Uterus (tissue), 4 donors: ENCODE results near the gene MTIF3. TPM values are rescaled to one million over a fixed set of nuclear protein-coding genes. Genes with fewer than 3 reads are reported as not detected.

ENCODE experiments used
- DNase-seq, 2 donors: peaks; one replicate each; pipeline ENCODE4 v3.0.0-alpha.2; 2019 to 2020
- H3K27ac ChIP-seq, 2 donors: fragments of 200-600 bp; sonication (generic); 1 replicate in 1 of 2; 2 replicates in 1 of 2; pipeline ENCODE4 v1.5.1; 2016 to 2018
- H3K27me3 ChIP-seq, 2 donors: fragments of 200-600 bp; sonication (generic); one replicate each; pipeline ENCODE4 v1.5.1; 2018 to 2019; ENCODE audit warnings: control low read depth in 1 of 2
- H3K36me3 ChIP-seq, 2 donors: fragments of 200-600 bp; sonication (generic); one replicate each; pipeline ENCODE4 v1.5.1; 2019; ENCODE audit warnings: control low read depth in 1 of 2
- H3K4me1 ChIP-seq, 2 donors: fragments of 200-600 bp; sonication (generic); one replicate each; pipeline ENCODE4 v1.5.1; 2018 to 2019; ENCODE audit warnings: control low read depth in 1 of 2
- H3K4me3 ChIP-seq, 2 donors: fragments of 200-600 bp; sonication (generic); 1 replicate in 1 of 2; 2 replicates in 1 of 2; pipeline ENCODE4 v1.5.1; 2018 to 2019; ENCODE audit warnings: mild to moderate bottlenecking in 1 of 2
- H3K9me3 ChIP-seq, 2 donors: fragments of 200-600 bp; sonication (generic); one replicate each; pipeline ENCODE4 v1.5.1; 2019; ENCODE audit warnings: control low read depth in 1 of 2
- CTCF ChIP-seq, 4 experiments: fragments of 200-600 bp in 2 of 4; fragments of 450-650 bp in 2 of 4; sonication (generic) in 2 of 4; IDR thresholded peaks; one replicate each; pipeline ENCODE4 v1.5.1; 2016 to 2019; ENCODE audit warnings: antibody characterized with exemption in 4 of 4, mild to moderate bottlenecking in 2 of 4, moderate library complexity in 1 of 4
- POLR2A ChIP-seq, 2 donors: fragments of 450-650 bp; IDR thresholded peaks; one replicate each; pipeline ENCODE4 v1.6.1; 2016; ENCODE audit warnings: antibody characterized with exemption in 2 of 2, mild to moderate bottlenecking in 1 of 2, moderate library complexity in 1 of 2
- intact Hi-C: fragments of 100-400 bp; cut with DNase I; formaldehyde crosslinking; loops from one replicate; pipeline ENCODE4 v1.15.1; 2023; ENCODE audit warnings: low total_unique reads
- total RNA-seq, 4 donors: library from RNA; depleted of rRNA in 3 of 4; stranded (reverse); fragments of >200 nt in 3 of 4; gene quantifications; one replicate each; pipeline versions ENCODE4 v1.1.0 to v1.2.4, GENCODE V29; 2014 to 2023
- donor health status: DM: yes; HTN: yes; CAD: no.

MTIF3 gene
- total RNA-seq, 4 donors from 2014 or later = 14.6 to 102 (median 40.0) TPM

DNA sequence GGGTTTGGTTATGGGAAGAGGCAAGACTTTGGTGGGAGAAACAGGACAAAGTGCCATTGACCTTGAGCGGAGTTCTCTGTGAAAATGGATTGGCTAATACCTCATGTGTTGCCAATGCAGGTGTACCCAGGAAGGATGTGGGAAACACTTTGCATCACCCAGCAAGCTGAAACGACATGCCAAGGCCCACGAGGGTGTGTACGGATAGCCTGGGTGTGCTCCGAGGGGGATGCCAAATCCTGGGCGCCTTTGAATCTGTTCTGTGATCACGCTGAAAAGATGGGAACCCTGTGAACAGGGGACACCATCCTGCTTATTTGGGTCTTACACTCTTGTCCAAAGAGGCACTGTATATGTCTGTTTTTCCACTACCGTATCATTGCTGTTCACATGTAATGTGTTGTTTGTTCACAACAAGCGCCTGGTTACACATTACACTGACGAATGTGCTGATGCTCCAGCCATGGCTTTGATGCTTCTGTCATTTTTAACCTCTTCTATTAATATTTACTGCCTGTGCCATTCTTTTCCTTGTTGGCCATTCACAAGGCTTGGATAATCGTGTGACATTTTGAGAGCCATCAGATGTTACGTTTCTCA, 17.7 kb downstream of the MTIF3 start:
- DNase-seq = no peak
- intact Hi-C loops = no loop called here
- no peak overlapping the region for H3K27ac ChIP-seq
- no peaks in the 10 kb centered on the region for H3K4me1 ChIP-seq
- H3K9me3 ChIP-seq = no peaks in the 10 kb centered on the region
- no peaks in the 10 kb centered on the region for H3K27me3 ChIP-seq
- TF ChIP-seq CTCF (IDR thresholded peaks at IDR 0.05) = no peak
- no peak overlapping the region for H3K4me3 ChIP-seq
- H3K36me3 ChIP-seq = no peaks in the 10 kb centered on the region

DNA sequence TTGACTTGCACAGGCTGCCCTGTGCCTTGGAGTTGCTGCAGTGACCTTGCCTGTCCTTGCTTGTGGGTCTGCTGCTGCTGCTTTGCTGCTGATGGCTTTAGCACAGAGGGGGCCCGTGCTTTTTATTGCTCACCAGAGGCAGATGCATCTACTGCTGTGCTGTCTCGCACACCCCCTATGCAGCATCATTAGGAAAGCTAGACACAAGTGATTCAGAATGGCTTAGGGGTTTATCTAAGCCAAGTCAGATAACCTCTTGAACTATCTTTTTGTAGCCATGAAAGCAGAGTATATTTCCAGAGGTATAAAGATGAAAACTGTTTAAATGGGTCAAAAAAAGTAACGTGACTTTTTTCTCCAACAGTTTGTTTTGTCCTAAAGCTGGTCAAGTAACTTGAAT, 18.2 kb downstream of the MTIF3 start:
- Histone ChIP-seq H3K4me3 (no peak overlapping the region), H3K9me3 (no peaks in the 10 kb centered on the region), H3K36me3 (no peaks in the 10 kb centered on the region), H3K27ac (no peak overlapping the region), H3K27me3 (no peaks in the 10 kb centered on the region), H3K4me1 (peaks cover 0 to 1% of the 10 kb centered on the region in 2 donors)
- no peak for DNase-seq
- TF ChIP-seq POLR2A (IDR thresholded peaks at IDR 0.05) (no peak), CTCF (IDR thresholded peaks at IDR 0.05) (no peak)
- intact Hi-C loops = no loop called here

DNA sequence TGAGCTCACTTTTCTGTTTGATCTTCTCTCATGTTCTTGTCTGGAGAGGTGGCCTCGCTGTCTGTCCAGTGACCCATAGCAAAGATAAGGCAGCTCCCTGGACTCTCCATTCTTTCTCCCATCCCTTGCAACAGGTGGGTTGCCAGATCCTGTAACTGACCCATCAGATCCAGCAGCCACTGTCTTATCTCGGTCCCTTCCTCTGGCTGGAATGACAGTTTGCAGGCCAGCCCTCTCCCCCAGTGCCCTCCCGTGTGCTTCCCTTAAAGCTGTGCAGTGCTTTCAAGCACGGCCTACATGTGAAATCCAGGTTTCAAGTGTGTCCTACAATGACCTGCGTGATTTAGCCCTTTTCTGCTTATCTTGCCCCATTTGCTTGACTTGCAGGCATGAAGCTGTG, 22.2 kb downstream of the MTIF3 start:
- Histone ChIP-seq H3K36me3 (no peaks in the 10 kb centered on the region), H3K4me1 (peaks cover 0 to 12% of the 10 kb centered on the region in 2 donors), H3K27me3 (no peaks in the 10 kb centered on the region), H3K4me3 (no peak overlapping the region), H3K27ac (no peak overlapping the region), H3K9me3 (no peaks in the 10 kb centered on the region)
- no peak for DNase-seq
- TF ChIP-seq CTCF (IDR thresholded peaks at IDR 0.05) = no peak
- TF ChIP-seq POLR2A (IDR thresholded peaks at IDR 0.05) = no peak
- intact Hi-C loops = no loop called here

GRCh38 chr13:27427641-27428040, 22.7 kb downstream of the MTIF3 start:
- Histone ChIP-seq H3K4me3 (no peak overlapping the region), H3K27ac (no peak overlapping the region), H3K4me1 (peaks cover 0 to 12% of the 10 kb centered on the region in 2 donors), H3K9me3 (no peaks in the 10 kb centered on the region), H3K27me3 (no peaks in the 10 kb centered on the region), H3K36me3 (no peaks in the 10 kb centered on the region)
- TF ChIP-seq CTCF (IDR thresholded peaks at IDR 0.05) (no peak), POLR2A (IDR thresholded peaks at IDR 0.05) (no peak)
- no peak for DNase-seq
- intact Hi-C loops = no loop called here

DNA sequence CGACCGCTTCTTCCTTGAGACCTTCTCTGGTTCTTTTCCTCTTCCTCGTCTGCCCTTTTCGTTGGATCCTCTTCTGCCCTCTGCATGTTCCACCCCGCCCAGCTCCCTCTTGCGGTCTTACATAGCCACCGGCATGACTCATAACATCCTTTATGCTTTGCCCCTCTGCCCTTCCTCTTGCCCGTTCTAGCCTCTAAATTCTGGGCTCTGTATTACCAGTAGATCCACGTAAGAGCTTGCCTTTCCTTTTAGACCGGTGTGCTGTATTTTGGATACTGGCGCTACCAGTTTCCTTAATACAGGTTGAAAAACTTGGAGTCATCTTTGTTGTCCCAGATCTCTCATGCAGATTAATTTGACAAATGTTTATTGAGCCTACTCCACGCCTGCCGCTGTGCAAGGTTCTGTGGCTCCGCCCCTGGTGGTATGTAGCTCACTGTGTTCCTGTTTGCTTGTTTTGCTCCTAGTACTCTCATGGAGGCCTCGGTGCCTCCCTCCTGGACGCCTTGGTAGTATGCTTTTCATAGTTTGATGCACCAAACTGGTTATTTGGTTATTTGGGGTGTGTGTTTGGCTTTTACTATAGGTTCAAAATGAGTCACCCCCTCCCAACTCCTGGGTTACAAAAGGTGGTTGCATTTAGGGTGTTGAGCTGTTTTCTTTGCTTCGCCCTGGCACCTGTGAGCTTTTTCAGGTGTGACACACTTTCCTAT, 24.3 kb downstream of the MTIF3 start:
- intact Hi-C loops = no loop called here
- Histone ChIP-seq H3K4me3 (peak overlapping the region; percentile 70 to 77), H3K36me3 (no peaks in the 10 kb centered on the region), H3K9me3 (no peaks in the 10 kb centered on the region), H3K4me1 (peaks cover 0 to 12% of the 10 kb centered on the region in 2 donors), H3K27me3 (no peaks in the 10 kb centered on the region), H3K27ac (peak overlapping the region; percentile 79 to 89)
- DNase-seq = peak; percentile 39 to 54
- TF ChIP-seq POLR2A (IDR thresholded peaks at IDR 0.05) (no peak), CTCF (IDR thresholded peaks at IDR 0.05) (peak in 3 of 4 experiments; percentile 23 to 42 (median 25))
